ENCODE results near the gene NEK10. TPM values are rescaled to one million over a fixed set of nuclear protein-coding genes. Genes with fewer than 3 reads are reported as not detected.

The NEK10 gene
- total RNA-seq, 1 experiment from 2014 or later = 1.7 TPM

DNA sequence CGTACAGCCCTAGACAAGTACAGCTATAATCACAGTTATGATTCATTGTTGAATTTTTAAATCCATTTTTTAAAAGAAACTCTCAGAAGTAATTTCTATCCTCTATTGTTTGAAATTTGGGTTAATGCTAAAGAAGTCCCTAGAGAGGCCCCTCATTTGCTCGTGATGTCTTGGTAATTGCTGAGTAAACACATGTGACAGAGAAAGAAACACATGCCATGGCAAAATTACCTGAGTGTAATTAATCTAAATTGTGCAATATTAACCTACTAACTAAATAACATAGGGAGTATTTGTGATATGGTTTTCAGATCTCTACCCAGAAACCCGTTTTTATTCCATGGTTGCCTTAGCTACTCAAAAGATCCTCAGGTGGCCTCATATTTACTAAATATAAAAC lies 10.8 kb downstream of the NEK10 start:
- H3K27ac ChIP-seq (ENCODE audit: low read length) = no peak overlapping the region
- no TSS peak for BruUV-seq (replicated peaks)
- H3K4me2 ChIP-seq (ENCODE audit: low read length) = no peak overlapping the region
- no peak overlapping the region for H3K4me3 ChIP-seq (ENCODE audit: low read length)
- no peaks in the 10 kb centered on the region for H3K27me3 ChIP-seq (ENCODE audit: low read length)
- H3K36me3 ChIP-seq (ENCODE audit: low read depth, low read length) = no peaks in the 10 kb centered on the region
- H4K20me1 ChIP-seq (ENCODE audit: low read length) = no peaks in the 10 kb centered on the region
- H3K4me1 ChIP-seq (ENCODE audit: insufficient read depth, low read length) = peaks cover 13% of the 10 kb centered on the region
- H3K79me2 ChIP-seq (ENCODE audit: low read length) = no peaks in the 10 kb centered on the region
- POLR2A ChIA-PET (ENCODE audit: unreplicated experiment) = interaction anchor here (0.6 kb wide), 1 partner anchor 218 kb away, joined by 3 read pairs; no protein-coding TSS in a partner anchor
- DNase-seq (no peak), ATAC-seq (no peak)
- H3F3A ChIP-seq (ENCODE audit: low read length, unreplicated experiment) = no peaks in the 10 kb centered on the region
- TF ChIP-seq EZH2 (IDR thresholded peaks at IDR 0.05; ENCODE audit: low read length, unreplicated experiment) (no peak), EZH2phosphoT487 (IDR thresholded peaks at IDR 0.05; ENCODE audit: borderline replicate concordance, low read length) (no peak)
- TF ChIP-seq, protein P1, sequence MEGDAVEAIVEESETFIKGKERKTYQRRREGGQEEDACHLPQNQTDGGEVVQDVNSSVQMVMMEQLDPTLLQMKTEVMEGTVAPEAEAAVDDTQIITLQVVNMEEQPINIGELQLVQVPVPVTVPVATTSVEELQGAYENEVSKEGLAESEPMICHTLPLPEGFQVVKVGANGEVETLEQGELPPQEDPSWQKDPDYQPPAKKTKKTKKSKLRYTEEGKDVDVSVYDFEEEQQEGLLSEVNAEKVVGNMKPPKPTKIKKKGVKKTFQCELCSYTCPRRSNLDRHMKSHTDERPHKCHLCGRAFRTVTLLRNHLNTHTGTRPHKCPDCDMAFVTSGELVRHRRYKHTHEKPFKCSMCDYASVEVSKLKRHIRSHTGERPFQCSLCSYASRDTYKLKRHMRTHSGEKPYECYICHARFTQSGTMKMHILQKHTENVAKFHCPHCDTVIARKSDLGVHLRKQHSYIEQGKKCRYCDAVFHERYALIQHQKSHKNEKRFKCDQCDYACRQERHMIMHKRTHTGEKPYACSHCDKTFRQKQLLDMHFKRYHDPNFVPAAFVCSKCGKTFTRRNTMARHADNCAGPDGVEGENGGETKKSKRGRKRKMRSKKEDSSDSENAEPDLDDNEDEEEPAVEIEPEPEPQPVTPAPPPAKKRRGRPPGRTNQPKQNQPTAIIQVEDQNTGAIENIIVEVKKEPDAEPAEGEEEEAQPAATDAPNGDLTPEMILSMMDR (conservative IDR thresholded peaks at IDR 0.05; ENCODE audit: low read depth, low read length) = no peak
- H3K9me3 ChIP-seq (ENCODE audit: low read length) = no peaks in the 10 kb centered on the region
- CTCF ChIA-PET = interaction anchor here (0.6 to 1.0 kb wide), 6 partner anchors 12 to 353 kb away, joined by 3 to 13 read pairs (median 4); no protein-coding TSS in a partner anchor
- no peak overlapping the region for H3K9ac ChIP-seq (ENCODE audit: low read length)
- no peak overlapping the region for H2AFZ ChIP-seq (ENCODE audit: low read length)
- intact Hi-C loops (cut with micrococcal nuclease) = no loop called here
- no peaks in the 10 kb centered on the region for H3K9me2 ChIP-seq (replicated peaks; ENCODE audit: low read length)

DNA sequence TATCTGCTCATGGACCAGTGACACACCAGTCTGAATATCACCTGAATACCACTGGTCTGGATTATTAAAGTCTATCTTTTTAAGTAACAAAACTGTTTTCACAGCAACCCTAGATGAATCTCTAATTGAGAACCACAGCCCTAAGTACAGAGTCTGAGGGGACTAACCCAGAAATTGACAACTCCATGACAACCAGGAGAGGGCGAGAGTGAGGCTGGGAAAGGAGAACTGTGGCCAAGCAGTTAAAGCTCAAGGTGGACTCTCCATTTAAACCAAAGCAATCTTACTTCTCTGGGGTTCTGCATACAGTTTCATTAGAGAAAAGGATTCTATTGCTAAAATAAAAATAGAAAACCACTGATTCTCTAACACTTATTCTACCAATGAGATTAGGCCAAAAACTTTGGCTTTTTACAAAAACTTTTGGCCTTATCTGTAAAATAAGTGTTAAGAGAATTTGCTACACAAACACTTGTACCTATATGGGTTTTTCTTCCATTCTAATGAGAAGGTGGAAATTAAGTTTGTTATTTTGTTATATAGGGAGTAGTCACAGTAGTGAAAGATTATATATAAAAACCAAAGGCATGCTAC lies 11.4 kb downstream of the NEK10 start:
- Histone ChIP-seq H3K9ac (ENCODE audit: low read length) (no peak overlapping the region), H2AFZ (ENCODE audit: low read length) (no peak overlapping the region), H3K4me1 (ENCODE audit: insufficient read depth, low read length) (peaks cover 13% of the 10 kb centered on the region), H3K36me3 (ENCODE audit: low read depth, low read length) (no peaks in the 10 kb centered on the region), H3K9me3 (ENCODE audit: low read length) (no peaks in the 10 kb centered on the region), H3K4me3 (ENCODE audit: low read length) (no peak overlapping the region), H3K79me2 (ENCODE audit: low read length) (no peaks in the 10 kb centered on the region), H3F3A (ENCODE audit: low read length, unreplicated experiment) (no peaks in the 10 kb centered on the region), H3K9me2 (replicated peaks; ENCODE audit: low read length) (no peaks in the 10 kb centered on the region), H3K27ac (ENCODE audit: low read length) (no peak overlapping the region), H3K27me3 (ENCODE audit: low read length) (no peaks in the 10 kb centered on the region), H4K20me1 (ENCODE audit: low read length) (no peaks in the 10 kb centered on the region), H3K4me2 (ENCODE audit: low read length) (no peak overlapping the region)
- DNase-seq (peak; percentile 83), ATAC-seq (peak; percentile 90)
- TF ChIP-seq, protein P1 (conservative IDR thresholded peaks at IDR 0.05; ENCODE audit: low read depth, low read length) = peak; percentile 87
- no peak for TF ChIP-seq EZH2phosphoT487 (IDR thresholded peaks at IDR 0.05; ENCODE audit: borderline replicate concordance, low read length)
- CTCF ChIA-PET = interaction anchor here (0.6 to 1.0 kb wide), 6 partner anchors 11 to 354 kb away, joined by 3 to 13 read pairs (median 4); no protein-coding TSS in a partner anchor
- intact Hi-C loops (cut with micrococcal nuclease) = loop anchor here (1.0 to 2.0 kb wide), 4 partner anchors 45 to 324 kb away; no protein-coding TSS in a partner anchor
- BruUV-seq (replicated peaks) = no TSS peak
- POLR2A ChIA-PET (ENCODE audit: unreplicated experiment) = interaction anchor here (0.6 to 0.7 kb wide), 2 partner anchors 217 to 1504 kb away, joined by 3 read pairs; no protein-coding TSS in a partner anchor

DNA sequence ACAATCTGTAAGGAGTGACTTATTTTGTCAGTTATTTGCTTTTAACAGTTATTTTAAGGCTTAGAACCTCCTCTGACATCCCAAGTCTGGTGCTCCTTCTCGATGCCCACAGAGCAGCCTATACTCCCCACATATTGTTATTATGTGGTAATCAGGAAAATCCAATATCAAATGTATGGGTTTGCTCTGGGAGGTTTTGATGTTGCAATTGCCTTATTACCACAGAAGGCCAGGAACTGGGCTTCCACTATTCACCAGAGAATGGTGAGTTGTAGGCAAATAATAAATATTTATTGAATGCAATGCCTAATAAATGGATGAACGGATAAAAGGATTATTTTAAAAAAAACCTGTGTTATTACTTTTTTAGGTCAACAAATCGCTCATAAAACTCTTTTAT lies 12.2 kb downstream of the NEK10 start:
- no peaks in the 10 kb centered on the region for H3K79me2 ChIP-seq (ENCODE audit: low read length)
- no peak for DNase-seq
- H3K27ac ChIP-seq (ENCODE audit: low read length) = no peak overlapping the region
- no peaks in the 10 kb centered on the region for H3K36me3 ChIP-seq (ENCODE audit: low read depth, low read length)
- ChIA-PET POLR2A (ENCODE audit: unreplicated experiment) (no interaction called here), CTCF (no interaction called here)
- H3K27me3 ChIP-seq (ENCODE audit: low read length) = no peaks in the 10 kb centered on the region
- no peak overlapping the region for H3K9ac ChIP-seq (ENCODE audit: low read length)
- no peak overlapping the region for H3K4me2 ChIP-seq (ENCODE audit: low read length)
- no peaks in the 10 kb centered on the region for H3F3A ChIP-seq (ENCODE audit: low read length, unreplicated experiment)
- H3K4me1 ChIP-seq (ENCODE audit: insufficient read depth, low read length) = peaks cover 13% of the 10 kb centered on the region
- TF ChIP-seq, protein P1 (conservative IDR thresholded peaks at IDR 0.05; ENCODE audit: low read depth, low read length) = no peak
- TF ChIP-seq EZH2phosphoT487 (IDR thresholded peaks at IDR 0.05; ENCODE audit: borderline replicate concordance, low read length) (no peak), EZH2 (IDR thresholded peaks at IDR 0.05; ENCODE audit: low read length, unreplicated experiment) (no peak)
- no peaks in the 10 kb centered on the region for H3K9me3 ChIP-seq (ENCODE audit: low read length)
- H3K4me3 ChIP-seq (ENCODE audit: low read length) = no peak overlapping the region
- no peak for ATAC-seq
- BruUV-seq (replicated peaks) = no TSS peak
- H3K9me2 ChIP-seq (replicated peaks; ENCODE audit: low read length) = no peaks in the 10 kb centered on the region
- intact Hi-C loops (cut with micrococcal nuclease) = loop anchor here (1.0 to 2.0 kb wide), 4 partner anchors 45 to 324 kb away; no protein-coding TSS in a partner anchor
- no peaks in the 10 kb centered on the region for H4K20me1 ChIP-seq (ENCODE audit: low read length)
- H2AFZ ChIP-seq (ENCODE audit: low read length) = no peak overlapping the region

Measured in PC-3 (cell line).